SK-N-SH (cell line): ENCODE measurements around the gene NPS. TPM values are rescaled to one million over a fixed set of nuclear protein-coding genes. Genes with fewer than 3 reads are reported as not detected.

Source experiments
- CTCF ChIA-PET: fragments of 300-600, 350-600 bp; formaldehyde crosslinking; extraction: SDS; loops from one replicate; lab custom pipeline; 2021; lab: Yijun Ruan, JAX
- POLR2A ChIA-PET: fragments of 350-600 bp; sonication (Branson Sonifier 250); formaldehyde crosslinking; extraction: SDS; loops from one replicate; lab custom pipeline; 2020; ENCODE audit warnings: antibody characterized with exemption, inconsistent platforms; lab: Yijun Ruan, JAX
- DNase-seq: peaks from one replicate; pipeline ENCODE4 v3.0.0; 2012
- H2AFZ ChIP-seq: fragments of 200-600 bp; sonication (generic); 2 replicates; pipeline ENCODE4 v1.8.1; 2016; ENCODE audit warnings: antibody characterized with exemption, mild to moderate bottlenecking, low read depth
- H3F3A ChIP-seq: fragments of 200-600 bp; sonication (generic); replicated peaks from 2 replicates; pipeline ENCODE3; 2016; ENCODE audit warnings: antibody characterized with exemption, mild to moderate bottlenecking; ENCODE audit not compliant: insufficient read depth
- H3K27ac ChIP-seq, 2 experiments: fragments of 200-500 bp in 1 of 2; fragments of 200-600 bp in 1 of 2; sonication (Bioruptor generic) in 1 of 2; sonication (generic), shearing (Covaris generic) in 1 of 2; 2 replicates each; pipeline versions ENCODE4 v1.5.1 to v1.6.1; 2014 to 2016; ENCODE audit warnings: low read depth in 2 of 2, inconsistent platforms in 1 of 2, low read length in 1 of 2, mild to moderate bottlenecking in 1 of 2, mixed read lengths in 1 of 2
- H3K27me3 ChIP-seq: fragments of 200-600 bp; sonication (generic), shearing (Covaris generic); 2 replicates; pipeline ENCODE4 v1.6.1; 2016; ENCODE audit warnings: mixed run types; ENCODE audit not compliant: insufficient read depth
- H3K36me3 ChIP-seq, 2 experiments: fragments of 200-500 bp in 1 of 2; fragments of 200-600 bp in 1 of 2; sonication (Bioruptor generic) in 1 of 2; sonication (generic) in 1 of 2; replicated peaks in 1 of 2; 2 replicates each; pipeline versions ENCODE3 to v1.5.1; 2014 to 2016; ENCODE audit warnings: low read length in 1 of 2, mild to moderate bottlenecking in 1 of 2; ENCODE audit not compliant: insufficient read depth in 2 of 2, control insufficient read depth in 1 of 2
- H3K4me1 ChIP-seq, 2 experiments: fragments of 200-500 bp in 1 of 2; fragments of 200-600 bp in 1 of 2; sonication (Bioruptor generic) in 1 of 2; sonication (generic), shearing (Covaris generic) in 1 of 2; 2 replicates each; pipeline versions ENCODE4 v1.5.1 to v1.6.1; 2014 to 2016; ENCODE audit warnings: low read depth in 1 of 2, low read length in 1 of 2, mixed run types in 1 of 2; ENCODE audit not compliant: insufficient read depth in 2 of 2, control insufficient read depth in 1 of 2
- H3K4me2 ChIP-seq: fragments of 200-600 bp; sonication (generic), shearing (Covaris generic); 2 replicates; pipeline ENCODE4 v1.6.1; 2017; ENCODE audit warnings: mixed run types
- H3K4me3 ChIP-seq, 2 experiments: fragments of 200-500 bp in 1 of 2; fragments of 200-600 bp in 1 of 2; sonication (Bioruptor generic) in 1 of 2; sonication (generic), shearing (Covaris generic) in 1 of 2; 2 replicates each; pipeline versions ENCODE4 v1.5.1 to v1.8.1; 2014 to 2016; ENCODE audit warnings: low read depth in 2 of 2, inconsistent platforms in 1 of 2, low read length in 1 of 2, mild to moderate bottlenecking in 1 of 2, mixed read lengths in 1 of 2, moderate library complexity in 1 of 2
- H3K79me2 ChIP-seq: fragments of 200-600 bp; sonication (generic); 2 replicates; pipeline ENCODE4 v1.8.1; 2017; ENCODE audit warnings: mild to moderate bottlenecking; ENCODE audit not compliant: insufficient read depth
- H3K9ac ChIP-seq: fragments of 200-600 bp; sonication (generic); 2 replicates; pipeline ENCODE4 v1.6.1; 2017; ENCODE audit warnings: mixed run types
- H3K9me2 ChIP-seq: fragments of 200-600 bp; sonication (generic); 2 replicates; pipeline ENCODE4 v1.6.1; 2017; ENCODE audit warnings: mixed run types
- H3K9me3 ChIP-seq: fragments of 200-600 bp; sonication (generic); 2 replicates; pipeline ENCODE4 v1.6.1; 2017; ENCODE audit warnings: mixed run types, mild to moderate bottlenecking, moderate library complexity
- H4K20me1 ChIP-seq: fragments of 200-600 bp; sonication (generic); 2 replicates; pipeline ENCODE4 v1.6.1; 2017; ENCODE audit warnings: mild to moderate bottlenecking, mixed run types; ENCODE audit not compliant: insufficient read depth
- CTCF ChIP-seq: fragments of 200-600 bp; sonication (generic); IDR thresholded peaks from 2 replicates; pipeline ENCODE4 v1.6.1; 2017; ENCODE audit warnings: antibody characterized with exemption, mild to moderate bottlenecking, moderate library complexity
- FOSL2 ChIP-seq: IDR thresholded peaks from 2 replicates; pipeline ENCODE4 v1.4.0; 2012; ENCODE audit warnings: low read depth, mild to moderate bottlenecking, moderate library complexity, borderline replicate concordance
- FOXJ3 ChIP-seq: sonication (generic); formaldehyde crosslinking; IDR thresholded peaks from 2 replicates; pipeline ENCODE4 v1.5.1; 2020; ENCODE audit warnings: mild to moderate bottlenecking, missing genetic modification reagents
- GATA2 ChIP-seq: sonication (generic); formaldehyde crosslinking; IDR thresholded peaks from 2 replicates; pipeline ENCODE4 v1.5.0; 2020; ENCODE audit warnings: mild to moderate bottlenecking, missing genetic modification reagents
- IRF3 ChIP-seq: fragments of 150-350 bp; IDR thresholded peaks from 2 replicates; pipeline ENCODE4 v1.6.1; 2016; ENCODE audit warnings: mild to moderate bottlenecking, low read depth, low read length
- MAX ChIP-seq: IDR thresholded peaks from 2 replicates; pipeline ENCODE4 v1.4.0; 2012; ENCODE audit warnings: low read depth
- POLR2AphosphoS5 ChIP-seq: IDR thresholded peaks from 2 replicates; pipeline ENCODE4 v1.6.1; 2012; ENCODE audit warnings: low read depth, low read length
- RFX5 ChIP-seq: IDR thresholded peaks from 2 replicates; pipeline ENCODE4 v1.6.1; 2012; ENCODE audit warnings: mild to moderate bottlenecking, improper control_type of control experiment, low read length
- RXRA ChIP-seq: IDR thresholded peaks from 2 replicates; pipeline ENCODE4 v1.4.0; 2012; ENCODE audit warnings: low read depth, mild to moderate bottlenecking, borderline replicate concordance
- TCF12 ChIP-seq: IDR thresholded peaks from 2 replicates; pipeline ENCODE4 v1.4.0; 2012
- YY1 ChIP-seq: IDR thresholded peaks from 2 replicates; pipeline ENCODE4 v1.4.0; 2012; ENCODE audit warnings: low read depth, mild to moderate bottlenecking
- WGBS: methylation state at CpG from one replicate; pipeline ENCODE4 v1.1.6; 2017; ENCODE audit warnings: low lambda C conversion rate; 5-methylcytosine and 5-hydroxymethylcytosine counted together
- polyA plus RNA-seq, 3 experiments: library from polyadenylated mRNA; depleted of rRNA; stranded (reverse); fragments of >200 nt; gene quantifications; 2 replicates each; pipeline ENCODE4 v1.2.3, GENCODE V29; 2012

Gene NPS
- polyA plus RNA-seq, 1 of the 3 experiments (the other 2 are of a cell fraction), result not detected

GRCh38 chr10:127571386-127571785 is 22.3 kb downstream of the NPS start:
- Histone ChIP-seq H3K9me2 (no peaks in the 10 kb centered on the region), H3K4me3 (no peak overlapping the region), H3K36me3 (no peaks in the 10 kb centered on the region), H3K4me1 (no peaks in the 10 kb centered on the region), H3K9ac (no peak overlapping the region), H3K4me2 (no peak overlapping the region), H3F3A (no peaks in the 10 kb centered on the region), H3K9me3 (no peaks in the 10 kb centered on the region), H3K79me2 (no peaks in the 10 kb centered on the region), H3K27me3 (no peaks in the 10 kb centered on the region), H3K27ac (no peak overlapping the region), H4K20me1 (no peaks in the 10 kb centered on the region), H2AFZ (no peak overlapping the region)
- POLR2A ChIA-PET, result no interaction called here
- TF ChIP-seq RFX5 (no peak), YY1 (no peak), IRF3 (no peak), FOSL2 (no peak), GATA2 (CRISPR knock-in tag) (no peak), CTCF (no peak)
- WGBS, result 2% methylated on average over 1 of the region's 1 CpG
- DNase-seq, result no peak
- CTCF ChIA-PET, result no interaction called here

- Histone ChIP-seq H3K4me2 (no peak overlapping the region), H3K9me3 (no peaks in the 10 kb centered on the region), H3K4me1 (no peaks in the 10 kb centered on the region), H3K79me2 (no peaks in the 10 kb centered on the region), H3K36me3 (no peaks in the 10 kb centered on the region), H3F3A (no peaks in the 10 kb centered on the region), H3K9ac (no peak overlapping the region), H2AFZ (no peak overlapping the region), H3K9me2 (no peaks in the 10 kb centered on the region), H4K20me1 (no peaks in the 10 kb centered on the region), H3K27ac (no peak overlapping the region), H3K4me3 (no peak overlapping the region), H3K27me3 (no peaks in the 10 kb centered on the region)
- POLR2A ChIA-PET, result no interaction called here
- no peak for DNase-seq
- no peak for TF ChIP-seq FOXJ3 (CRISPR knock-in tag)
- TF ChIP-seq POLR2AphosphoS5, result no peak
- no peak for TF ChIP-seq TCF12
- TF ChIP-seq MAX, result no peak
- TF ChIP-seq RXRA, result no peak
- WGBS, result 37% methylated on average over 3 of the region's 3 CpGs
- CTCF ChIA-PET, result interaction anchor here (3.0 kb wide), 1 partner anchor 11 kb away, joined by 11 read pairs; no protein-coding TSS in a partner anchor
Observed at GRCh38 chr10:127576051-127576450, 26.9 kb downstream of the NPS start.
